Panc1 (cell line): Measurements from ENCODE around the gene GSTK1. TPM values are rescaled to one million over a fixed set of nuclear protein-coding genes. Genes with fewer than 3 reads are reported as not detected.

ENCODE experiments used
- ATAC-seq: fragments of 200-7000 bp; cut with Tn5 transposase; 2 replicates; pipeline ENCODE4 v1.9.1; 2020; ENCODE audit warnings: mild to moderate bottlenecking, moderate library complexity
- BruUV-seq: library from RNA; stranded (reverse); fragments of 400-500 nt; replicated peaks from 2 replicates; lab custom pipeline; 2021; lab: Mats Ljungman, UMichigan
- CTCF ChIA-PET: fragments of 300-600 bp; sonication (Branson Sonifier 250); formaldehyde crosslinking; loops from one replicate; lab custom pipeline; 2022; ENCODE audit warnings: antibody characterized with exemption; lab: Charles Lee
- POLR2A ChIA-PET: fragments of 300-600 bp; sonication (Branson Sonifier 250); formaldehyde crosslinking; loops from one replicate; lab custom pipeline; 2022; ENCODE audit warnings: antibody characterized with exemption; lab: Charles Lee
- DNase-seq: peaks from one replicate; pipeline ENCODE4 v3.0.0-alpha.2; 2010; ENCODE audit warnings: low read depth, low spot score
- H3K27ac ChIP-seq: 2 replicates; pipeline ENCODE4 v1.5.1; 2011; ENCODE audit warnings: mild to moderate bottlenecking, low read length, inconsistent platforms
- H3K27me3 ChIP-seq: fragments of 200-500 bp; sonication (Bioruptor generic); 2 replicates; pipeline ENCODE4 v1.6.0; 2014; ENCODE audit warnings: low read length, inconsistent platforms; ENCODE audit not compliant: control insufficient read depth, insufficient read depth
- H3K36me3 ChIP-seq: fragments of 200-500 bp; sonication (Bioruptor generic); 2 replicates; pipeline ENCODE4 v1.5.1; 2014; ENCODE audit warnings: inconsistent platforms, mild to moderate bottlenecking, low read length, moderate library complexity; ENCODE audit not compliant: control insufficient read depth, insufficient read depth
- H3K4me1 ChIP-seq: 2 replicates; pipeline ENCODE4 v1.5.1; 2011; ENCODE audit warnings: inconsistent platforms, mild to moderate bottlenecking, low read length, moderate library complexity; ENCODE audit not compliant: control insufficient read depth, insufficient read depth
- H3K4me3 ChIP-seq, 2 experiments: 2 replicates each; pipeline ENCODE4 v1.5.1; 2011 to 2012; ENCODE audit warnings: low read depth in 2 of 2, low read length in 2 of 2, mild to moderate bottlenecking in 2 of 2, inconsistent platforms in 1 of 2, moderate library complexity in 1 of 2
- H3K9me3 ChIP-seq: fragments of 200-500 bp; sonication (Bioruptor generic); 2 replicates; pipeline ENCODE4 v1.5.1; 2014; ENCODE audit warnings: low read depth, mild to moderate bottlenecking, inconsistent platforms, low read length, moderate library complexity; ENCODE audit not compliant: control insufficient read depth, insufficient read depth
- POLR2AphosphoS5 ChIP-seq: IDR thresholded peaks from 2 replicates; pipeline ENCODE4 v1.6.1; 2012; ENCODE audit warnings: mild to moderate bottlenecking, low read depth, low read length, moderate library complexity
- REST ChIP-seq, 2 experiments: IDR thresholded peaks; 2 replicates each; pipeline ENCODE4 v1.6.1; 2011 to 2012; ENCODE audit warnings: low read depth in 2 of 2, control low read depth in 1 of 2, low read length in 1 of 2, mild to moderate bottlenecking in 1 of 2, moderate library complexity in 1 of 2; ENCODE audit not compliant: insufficient read depth in 1 of 2
- TCF7L2 ChIP-seq: IDR thresholded peaks from 2 replicates; pipeline ENCODE4 v1.6.1; 2011; ENCODE audit warnings: mild to moderate bottlenecking, low read depth, low read length, inconsistent platforms
- in situ Hi-C: cut with HindIII; loops from 2 replicates; pipeline ENCODE4 v1.10.0; 2016; ENCODE audit warnings: low sequenced_read_pairs, low pct_unique_long_range_greater_than_20kb
- intact Hi-C: fragments of 100-400 bp; cut with micrococcal nuclease; formaldehyde crosslinking; loops from one replicate; pipeline ENCODE4 v1.10.0; 2022; ENCODE audit not compliant: unreplicated experiment
- total RNA-seq: library from RNA; stranded (reverse); gene quantifications from one replicate; pipeline ENCODE4 v1.2.1, GENCODE V29; 2021; ENCODE audit not compliant: unreplicated experiment
- TF ChIP-seq, protein P1 (sequence below): fragments of 450-650 bp; IDR thresholded peaks from 2 replicates; pipeline ENCODE4 v1.5.1; 2017; ENCODE audit warnings: mild to moderate bottlenecking

Gene GSTK1
- total RNA-seq, 1 experiment from 2014 or later = 100 TPM

DNA sequence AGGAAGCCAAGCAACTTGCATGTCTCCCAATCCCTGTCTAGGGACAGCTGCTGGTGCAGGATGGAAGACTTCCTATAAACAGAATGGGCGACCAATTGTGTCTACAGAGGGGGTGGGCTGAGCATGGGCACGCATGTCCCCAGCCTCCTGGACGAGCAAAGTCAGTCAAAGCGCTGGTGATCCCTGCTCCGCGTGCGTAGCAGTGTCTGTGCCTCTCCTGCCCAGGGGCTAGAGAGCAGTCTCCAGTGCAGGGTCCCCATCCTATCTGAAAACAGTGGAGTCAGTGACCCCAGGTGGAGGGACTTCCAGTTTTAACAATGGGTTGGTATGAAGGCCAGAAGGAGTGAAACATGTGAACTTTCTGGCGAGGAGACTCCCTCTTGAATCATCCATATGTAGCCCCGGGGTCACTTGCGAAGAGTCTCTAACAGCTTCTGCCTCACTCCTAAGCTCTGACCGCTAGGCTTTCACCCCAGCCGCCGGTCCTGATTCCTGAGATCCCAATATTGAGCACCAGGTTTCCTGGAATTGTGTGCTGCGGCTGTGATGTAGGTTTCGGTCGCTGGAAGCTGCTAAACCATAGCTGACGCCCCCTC lies 24.2 kb downstream of the GSTK1 start:
- no peak for ATAC-seq
- in situ Hi-C loops (no loop called here), intact Hi-C loops (no loop called here)
- H3K36me3 ChIP-seq = peaks cover 5% of the 10 kb centered on the region
- peaks cover 4% of the 10 kb centered on the region; the same call in 1 of the 2 replicates for H3K9me3 ChIP-seq
- peaks cover 24% of the 10 kb centered on the region for H3K4me1 ChIP-seq
- no peak for DNase-seq
- ChIA-PET CTCF (interaction anchor here (0.6 to 0.9 kb wide), 2 partner anchors 24 to 82 kb away, joined by 3 to 8 read pairs; partner anchors contain the start of gene GSTK1), POLR2A (no interaction called here)
- TF ChIP-seq TCF7L2 (no peak), REST (IDR thresholded peaks at IDR 0.05; ENCODE audit: insufficient read depth in 1 of 2, low read depth in 2 of 2, low read length in 1 of 2) (no peak), POLR2AphosphoS5 (no peak)
- TF ChIP-seq, protein P1, sequence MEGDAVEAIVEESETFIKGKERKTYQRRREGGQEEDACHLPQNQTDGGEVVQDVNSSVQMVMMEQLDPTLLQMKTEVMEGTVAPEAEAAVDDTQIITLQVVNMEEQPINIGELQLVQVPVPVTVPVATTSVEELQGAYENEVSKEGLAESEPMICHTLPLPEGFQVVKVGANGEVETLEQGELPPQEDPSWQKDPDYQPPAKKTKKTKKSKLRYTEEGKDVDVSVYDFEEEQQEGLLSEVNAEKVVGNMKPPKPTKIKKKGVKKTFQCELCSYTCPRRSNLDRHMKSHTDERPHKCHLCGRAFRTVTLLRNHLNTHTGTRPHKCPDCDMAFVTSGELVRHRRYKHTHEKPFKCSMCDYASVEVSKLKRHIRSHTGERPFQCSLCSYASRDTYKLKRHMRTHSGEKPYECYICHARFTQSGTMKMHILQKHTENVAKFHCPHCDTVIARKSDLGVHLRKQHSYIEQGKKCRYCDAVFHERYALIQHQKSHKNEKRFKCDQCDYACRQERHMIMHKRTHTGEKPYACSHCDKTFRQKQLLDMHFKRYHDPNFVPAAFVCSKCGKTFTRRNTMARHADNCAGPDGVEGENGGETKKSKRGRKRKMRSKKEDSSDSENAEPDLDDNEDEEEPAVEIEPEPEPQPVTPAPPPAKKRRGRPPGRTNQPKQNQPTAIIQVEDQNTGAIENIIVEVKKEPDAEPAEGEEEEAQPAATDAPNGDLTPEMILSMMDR = no peak
- H3K27me3 ChIP-seq = no peaks in the 10 kb centered on the region
- H3K4me3 ChIP-seq = peak overlapping the region; percentile 97 to 98
- TSS peak; percentile 88 for BruUV-seq
- peak overlapping the region; percentile 85 for H3K27ac ChIP-seq

DNA sequence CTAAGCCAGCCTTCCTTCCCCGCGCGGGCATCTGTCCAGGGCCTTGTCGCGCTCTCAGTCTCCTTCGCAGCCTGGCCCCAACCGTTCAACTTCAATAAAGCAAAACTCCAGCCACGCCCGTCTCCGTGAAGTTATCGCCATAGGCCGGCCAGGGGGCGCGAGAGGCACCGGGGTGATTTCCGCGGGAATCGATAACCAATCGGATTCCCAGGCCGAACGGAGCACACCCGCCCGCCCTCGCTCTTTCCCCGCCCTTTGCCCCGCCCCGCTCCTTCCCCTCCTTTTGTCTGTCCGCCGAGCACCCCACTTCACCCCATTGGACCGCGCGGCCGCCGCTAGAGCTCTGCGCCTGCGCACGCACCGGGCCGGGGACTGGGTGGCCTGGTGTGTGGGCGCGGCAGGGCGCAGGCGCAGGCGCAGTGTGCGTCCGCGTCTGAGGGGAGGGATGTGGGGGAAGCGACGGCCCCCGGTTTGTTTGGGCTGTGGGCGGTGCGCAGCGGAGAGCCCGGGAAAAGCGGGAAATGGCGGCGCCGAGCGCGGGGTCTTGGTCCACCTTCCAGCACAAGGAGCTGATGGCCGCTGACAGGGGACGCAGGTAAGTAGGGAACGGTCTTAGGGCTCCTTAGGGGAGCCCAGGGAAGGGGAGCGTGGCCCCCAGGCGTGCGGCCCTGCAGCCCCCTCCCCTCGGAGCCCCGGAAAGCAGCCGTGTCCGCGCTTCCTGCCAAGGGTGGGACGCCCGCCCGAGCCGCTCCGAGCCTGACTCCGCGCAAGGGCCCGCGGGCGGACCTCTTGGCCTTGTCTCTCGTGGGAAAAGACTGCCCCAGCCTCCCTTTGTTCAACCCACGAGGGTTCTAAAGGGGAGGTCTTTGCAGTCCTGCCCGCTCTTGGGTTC lies 24.9 kb downstream of the GSTK1 start, which contains the start of gene CASP2:
Gene CASP2 (plus strand): TSS at position 417 of the 892 bp plus-strand sequence. CDS start 105 bp downstream, at position 522.
- H3K36me3 ChIP-seq = peaks cover 7% of the 10 kb centered on the region
- intact Hi-C loops = no loop called here
- CTCF ChIA-PET = interaction anchor here (0.9 kb wide), 1 partner anchor 25 kb away, joined by 8 read pairs; the partner anchor contains the start of gene GSTK1
- peak; percentile 96 for ATAC-seq
- TF ChIP-seq, protein P1 = no peak; the same call in 1 of the 2 replicates
- TF ChIP-seq POLR2AphosphoS5 (peak; percentile 72; the same call in 1 of the 2 replicates), REST (IDR thresholded peaks at IDR 0.05; ENCODE audit: insufficient read depth in 1 of 2, low read depth in 2 of 2, low read length in 1 of 2) (0 out of 4 replicates have a peak, but pooled peaks of 1 of the 2 experiments have one; percentile 22)
- BruUV-seq = no TSS peak
- peak; percentile 72 for DNase-seq
- peak within 1 kb of the TSS; percentile 97 to 98 for H3K4me3 ChIP-seq
- in situ Hi-C loops = no loop called here
- H3K27ac ChIP-seq = peak within 1 kb of the TSS; percentile 96
- POLR2A ChIA-PET = interaction anchor here (0.6 to 0.7 kb wide), 3 partner anchors 11 to 92 kb away, joined by 3 to 10 read pairs (median 6); no protein-coding TSS in a partner anchor
- no peaks in the 10 kb centered on the region for H3K27me3 ChIP-seq
- H3K4me1 ChIP-seq = peaks cover 24% of the 10 kb centered on the region
- H3K9me3 ChIP-seq = peaks cover 4% of the 10 kb centered on the region; the same call in 1 of the 2 replicates
